PC-3 (cell line): ENCODE data around the gene ACTG2. TPM values are rescaled to one million over a fixed set of nuclear protein-coding genes. Genes with fewer than 3 reads are reported as not detected.

ENCODE experiments used
- ATAC-seq: fragments of 200-7000 bp; cut with Tn5 transposase; 2 replicates; pipeline ENCODE4 v1.9.1; 2020; ENCODE audit warnings: mild to moderate bottlenecking, moderate library complexity
- BruUV-seq: library from RNA; stranded (reverse); fragments of 400-500 nt; replicated peaks from 2 replicates; lab custom pipeline; 2021; lab: Mats Ljungman, UMichigan
- CTCF ChIA-PET: fragments of 300-600 bp; sonication (Branson Sonifier 250); formaldehyde crosslinking; loops from one replicate; lab custom pipeline; 2022; ENCODE audit warnings: antibody characterized with exemption; lab: Charles Lee
- POLR2A ChIA-PET: fragments of 300-600 bp; sonication (Branson Sonifier 250); formaldehyde crosslinking; loops from one replicate; lab custom pipeline; 2022; ENCODE audit warnings: antibody characterized with exemption; ENCODE audit not compliant: unreplicated experiment; lab: Charles Lee
- DNase-seq: peaks from one replicate; pipeline ENCODE4 v3.0.0-alpha.2; 2015
- H2AFZ ChIP-seq: fragments of 300-600 bp; sonication (generic); 2 replicates; pipeline ENCODE4 v1.6.0; 2016; ENCODE audit warnings: antibody characterized with exemption, low read length
- H3F3A ChIP-seq: fragments of 300-600 bp; sonication (generic); one replicate; pipeline ENCODE4 v1.6.0; 2017; ENCODE audit warnings: antibody characterized with exemption, low read length, control low read depth, mild to moderate bottlenecking; ENCODE audit not compliant: unreplicated experiment
- H3K27ac ChIP-seq: fragments of 300-600 bp; sonication (generic); 2 replicates; pipeline ENCODE4 v1.5.1; 2016; ENCODE audit warnings: mild to moderate bottlenecking, low read length
- H3K27me3 ChIP-seq: fragments of 300-600 bp; sonication (generic); 2 replicates; pipeline ENCODE4 v1.6.1; 2016; ENCODE audit warnings: low read length, mixed read lengths
- H3K36me3 ChIP-seq: fragments of 300-600 bp; sonication (generic); 2 replicates; pipeline ENCODE4 v1.6.1; 2016; ENCODE audit warnings: low read depth, mixed run types, low read length, mixed read lengths
- H3K4me1 ChIP-seq: fragments of 300-600 bp; sonication (generic); 2 replicates; pipeline ENCODE4 v1.5.1; 2016; ENCODE audit warnings: low read length; ENCODE audit not compliant: insufficient read depth
- H3K4me2 ChIP-seq: fragments of 300-600 bp; sonication (generic); 2 replicates; pipeline ENCODE4 v1.6.0; 2016; ENCODE audit warnings: low read length
- H3K4me3 ChIP-seq: fragments of 300-600 bp; sonication (generic); 2 replicates; pipeline ENCODE4 v1.5.1; 2016; ENCODE audit warnings: mild to moderate bottlenecking, low read length, mixed read lengths
- H3K79me2 ChIP-seq: fragments of 300-600 bp; sonication (generic); 2 replicates; pipeline ENCODE4 v1.6.1; 2017; ENCODE audit warnings: low read length, mixed read lengths
- H3K9ac ChIP-seq: fragments of 300-600 bp; sonication (generic); 2 replicates; pipeline ENCODE4 v1.6.0; 2016; ENCODE audit warnings: mild to moderate bottlenecking, low read length
- H3K9me2 ChIP-seq: fragments of 300-600 bp; sonication (generic); replicated peaks from 2 replicates; pipeline ENCODE4 v1.6.1; 2016; ENCODE audit warnings: mixed run types, low read length, mixed read lengths
- H3K9me3 ChIP-seq: fragments of 300-600 bp; sonication (generic); 2 replicates; pipeline ENCODE4 v1.6.1; 2016; ENCODE audit warnings: low read length, mixed read lengths
- H4K20me1 ChIP-seq: fragments of 300-600 bp; sonication (generic); 2 replicates; pipeline ENCODE4 v1.6.1; 2016; ENCODE audit warnings: low read length, mixed read lengths
- EZH2 ChIP-seq: fragments of 300-600 bp; sonication (generic); IDR thresholded peaks from one replicate; pipeline ENCODE4 v1.6.1; 2017; ENCODE audit warnings: antibody characterized with exemption, mild to moderate bottlenecking, low read length; ENCODE audit not compliant: unreplicated experiment
- EZH2phosphoT487 ChIP-seq: fragments of 300-600 bp; sonication (generic); IDR thresholded peaks from 2 replicates; pipeline ENCODE4 v1.6.1; 2018; ENCODE audit warnings: mild to moderate bottlenecking, antibody characterized with exemption, low read length, borderline replicate concordance
- intact Hi-C: fragments of 100-400 bp; cut with micrococcal nuclease; formaldehyde crosslinking; loops from 2 replicates; pipeline ENCODE4 v1.9.0; 2023
- total RNA-seq: library from RNA; depleted of rRNA; stranded (reverse); fragments of >200 nt; gene quantifications from 2 replicates; pipeline ENCODE4 v1.2.3, GENCODE V29; 2014
- TF ChIP-seq, protein P1 (sequence below): fragments of 300-600 bp; sonication (generic); conservative IDR thresholded peaks from 2 replicates; pipeline ENCODE4 v1.5.1; 2017; ENCODE audit warnings: antibody characterized with exemption, low read depth, mild to moderate bottlenecking, low read length

ACTG2 gene
- total RNA-seq, 1 experiment from 2014 or later, result 3.8 TPM

DNA sequence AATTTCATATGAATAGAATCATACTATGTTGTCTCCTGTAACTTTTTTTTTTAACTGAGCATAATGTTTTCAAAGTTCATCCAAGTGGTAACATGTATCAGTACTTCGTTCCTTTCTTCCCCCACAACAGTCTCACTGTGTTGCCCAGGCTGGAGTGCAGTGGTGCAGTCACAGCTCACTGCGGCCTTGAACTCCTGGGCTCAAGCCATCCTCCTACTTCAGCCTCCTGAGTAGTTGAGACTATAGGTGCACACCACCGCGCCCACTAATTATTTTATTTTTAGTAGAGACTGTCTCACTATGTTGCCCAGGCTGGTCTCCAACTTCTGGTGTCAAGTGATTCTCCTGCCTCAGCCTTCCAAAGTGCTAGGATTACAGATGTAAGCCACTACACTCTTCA is 68.5 kb downstream of the ACTG2 start:
- BruUV-seq, result no TSS peak
- no peak overlapping the region for H3K27ac ChIP-seq
- TF ChIP-seq EZH2phosphoT487, result no peak
- H3K4me2 ChIP-seq, result no peak overlapping the region
- no peaks in the 10 kb centered on the region for H3K9me2 ChIP-seq
- no peaks in the 10 kb centered on the region for H3K79me2 ChIP-seq
- no peaks in the 10 kb centered on the region for H4K20me1 ChIP-seq
- H3F3A ChIP-seq, result no peaks in the 10 kb centered on the region
- no peak for ATAC-seq
- H3K9ac ChIP-seq, result no peak overlapping the region
- ChIA-PET POLR2A (interaction anchor here (0.6 kb wide), 1 partner anchor 63 kb away, joined by 3 read pairs; no protein-coding TSS in a partner anchor), CTCF (interaction anchor here (0.7 kb wide), 1 partner anchor 784 kb away, joined by 5 read pairs; no protein-coding TSS in a partner anchor)
- H3K36me3 ChIP-seq, result peaks cover 26% of the 10 kb centered on the region; the same call in 1 of the 2 replicates
- H3K4me1 ChIP-seq, result no peaks in the 10 kb centered on the region
- H3K9me3 ChIP-seq, result no peaks in the 10 kb centered on the region
- no peak overlapping the region for H3K4me3 ChIP-seq
- H2AFZ ChIP-seq, result no peak overlapping the region
- no peak for DNase-seq
- H3K27me3 ChIP-seq, result no peaks in the 10 kb centered on the region
- intact Hi-C loops, result no loop called here

DNA sequence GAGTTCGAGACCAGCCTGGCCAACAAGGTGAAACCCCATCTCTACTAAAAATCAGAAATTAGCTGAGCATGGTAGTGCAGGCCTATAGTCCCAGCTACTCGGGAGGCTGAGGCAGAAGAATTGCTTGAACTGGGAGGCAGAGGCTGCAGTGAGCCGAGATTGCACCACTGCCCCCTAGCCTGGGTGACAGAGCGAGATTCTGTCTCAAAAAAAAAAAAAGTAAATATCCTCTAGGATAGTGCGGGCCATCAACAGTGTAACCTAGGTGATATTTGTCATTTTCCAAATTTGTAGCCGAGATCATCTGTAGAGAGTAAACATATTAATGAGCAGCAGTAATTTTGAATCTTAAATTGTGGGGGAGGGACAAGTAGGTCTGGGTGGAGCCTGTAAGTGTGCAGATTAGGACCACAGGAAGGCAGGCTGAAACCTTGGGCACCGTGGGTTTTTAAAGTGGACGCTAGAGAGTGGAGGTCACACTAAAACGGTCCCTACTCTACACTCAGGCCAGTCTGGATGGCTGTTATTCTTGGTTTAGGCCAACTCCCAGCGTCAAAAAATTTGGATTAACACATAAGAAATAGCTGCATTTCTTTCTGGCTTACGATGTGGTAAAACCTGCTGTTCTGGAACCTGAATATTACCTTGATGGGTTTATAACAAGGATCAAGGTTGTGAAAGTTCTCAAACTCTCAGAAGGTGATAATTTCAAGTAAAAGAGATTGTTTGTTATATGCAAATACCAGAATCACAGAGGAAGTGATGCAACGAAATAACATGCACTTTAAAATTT is 69.2 kb downstream of the ACTG2 start:
- ATAC-seq (no peak; the same call in 1 of the 2 replicates), DNase-seq (no peak)
- Histone ChIP-seq H3K27me3 (no peaks in the 10 kb centered on the region), H3K9me3 (no peaks in the 10 kb centered on the region), H3K79me2 (no peaks in the 10 kb centered on the region), H3K4me3 (no peak overlapping the region), H2AFZ (no peak overlapping the region), H3K4me1 (no peaks in the 10 kb centered on the region), H3K9me2 (no peaks in the 10 kb centered on the region), H4K20me1 (no peaks in the 10 kb centered on the region), H3K9ac (no peak overlapping the region), H3K27ac (no peak overlapping the region), H3F3A (no peaks in the 10 kb centered on the region), H3K36me3 (peaks cover 22% of the 10 kb centered on the region; the same call in 1 of the 2 replicates), H3K4me2 (no peak overlapping the region)
- no peak for TF ChIP-seq EZH2
- TF ChIP-seq, protein P1, sequence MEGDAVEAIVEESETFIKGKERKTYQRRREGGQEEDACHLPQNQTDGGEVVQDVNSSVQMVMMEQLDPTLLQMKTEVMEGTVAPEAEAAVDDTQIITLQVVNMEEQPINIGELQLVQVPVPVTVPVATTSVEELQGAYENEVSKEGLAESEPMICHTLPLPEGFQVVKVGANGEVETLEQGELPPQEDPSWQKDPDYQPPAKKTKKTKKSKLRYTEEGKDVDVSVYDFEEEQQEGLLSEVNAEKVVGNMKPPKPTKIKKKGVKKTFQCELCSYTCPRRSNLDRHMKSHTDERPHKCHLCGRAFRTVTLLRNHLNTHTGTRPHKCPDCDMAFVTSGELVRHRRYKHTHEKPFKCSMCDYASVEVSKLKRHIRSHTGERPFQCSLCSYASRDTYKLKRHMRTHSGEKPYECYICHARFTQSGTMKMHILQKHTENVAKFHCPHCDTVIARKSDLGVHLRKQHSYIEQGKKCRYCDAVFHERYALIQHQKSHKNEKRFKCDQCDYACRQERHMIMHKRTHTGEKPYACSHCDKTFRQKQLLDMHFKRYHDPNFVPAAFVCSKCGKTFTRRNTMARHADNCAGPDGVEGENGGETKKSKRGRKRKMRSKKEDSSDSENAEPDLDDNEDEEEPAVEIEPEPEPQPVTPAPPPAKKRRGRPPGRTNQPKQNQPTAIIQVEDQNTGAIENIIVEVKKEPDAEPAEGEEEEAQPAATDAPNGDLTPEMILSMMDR, result 0 out of 2 replicates have a peak, but pooled peaks have one; percentile 19
- intact Hi-C loops, result no loop called here
- CTCF ChIA-PET, result interaction anchor here (0.7 kb wide), 1 partner anchor 785 kb away, joined by 5 read pairs; no protein-coding TSS in a partner anchor
- POLR2A ChIA-PET, result interaction anchor here (0.6 kb wide), 1 partner anchor 64 kb away, joined by 3 read pairs; no protein-coding TSS in a partner anchor
- BruUV-seq, result TSS peak; percentile 8

DNA sequence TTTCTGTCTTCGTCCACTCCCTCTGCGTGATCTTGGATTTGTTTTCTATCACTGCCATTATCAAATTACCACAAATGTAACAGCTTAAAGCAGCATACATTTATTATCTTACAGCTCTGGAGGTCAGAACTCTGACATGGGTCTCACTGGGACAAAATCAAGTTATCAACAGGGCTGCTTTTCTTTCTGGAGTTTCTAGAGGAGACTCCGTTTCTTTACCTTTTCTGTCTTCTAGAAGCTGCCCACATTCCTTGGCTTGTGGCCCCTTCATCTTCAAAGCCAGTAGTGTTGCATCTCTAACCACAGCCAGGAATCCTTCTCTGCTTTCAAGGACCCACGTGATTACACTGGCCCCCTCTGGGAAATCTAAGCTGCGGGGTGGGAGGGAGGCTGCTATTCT is 70.0 kb downstream of the ACTG2 start:
- ATAC-seq, result no peak
- H3K27ac ChIP-seq, result no peak overlapping the region
- H3K27me3 ChIP-seq, result no peaks in the 10 kb centered on the region
- H3K9me2 ChIP-seq, result no peaks in the 10 kb centered on the region
- no peaks in the 10 kb centered on the region for H3F3A ChIP-seq
- POLR2A ChIA-PET, result no interaction called here
- no peak overlapping the region for H3K9ac ChIP-seq
- no peak overlapping the region for H3K4me2 ChIP-seq
- no peak overlapping the region for H3K4me3 ChIP-seq
- H3K9me3 ChIP-seq, result no peaks in the 10 kb centered on the region
- no TSS peak for BruUV-seq
- H3K4me1 ChIP-seq, result no peaks in the 10 kb centered on the region
- TF ChIP-seq, protein P1, result no peak
- TF ChIP-seq EZH2phosphoT487 (no peak), EZH2 (no peak)
- no peak overlapping the region for H2AFZ ChIP-seq
- peaks cover 19% of the 10 kb centered on the region; the same call in 1 of the 2 replicates for H3K36me3 ChIP-seq
- no peaks in the 10 kb centered on the region for H3K79me2 ChIP-seq
- DNase-seq, result no peak
- no peaks in the 10 kb centered on the region for H4K20me1 ChIP-seq
- CTCF ChIA-PET, result no interaction called here
- intact Hi-C loops, result no loop called here
